GM19099 (cell line): ENCODE results near the gene MAN2B2.

Source experiments
- POLR2A ChIP-seq: IDR thresholded peaks from 3 replicates; pipeline ENCODE4 v1.6.1; 2011; ENCODE audit warnings: low read depth; ENCODE audit not compliant: insufficient read length; ENCODE audit errors: extremely low read depth

Gene MAN2B2

GRCh38 chr4:6556263-6556662 lies 18.7 kb upstream of the MAN2B2 start:
- TF ChIP-seq POLR2A, result no peak

GRCh38 chr4:6557185-6557584 lies 17.8 kb upstream of the MAN2B2 start:
- TF ChIP-seq POLR2A, result no peak

GRCh38 chr4:6557856-6558255 lies 17.1 kb upstream of the MAN2B2 start:
- no peak for TF ChIP-seq POLR2A

- no peak for TF ChIP-seq POLR2A
Observed at GRCh38 chr4:6560416-6561172, 14.4 kb upstream of the MAN2B2 start.

GRCh38 chr4:6561173-6561516 lies 13.8 kb upstream of the MAN2B2 start:
- no peak for TF ChIP-seq POLR2A

- no peak for TF ChIP-seq POLR2A
Observed at GRCh38 chr4:6561706-6562371, 13.2 kb upstream of the MAN2B2 start.

GRCh38 chr4:6562931-6563901 lies 11.8 kb upstream of the MAN2B2 start:
- TF ChIP-seq POLR2A, result no peak

- no peak for TF ChIP-seq POLR2A
Observed at GRCh38 chr4:6563935-6564645, 10.9 kb upstream of the MAN2B2 start.

- TF ChIP-seq POLR2A, result no peak
Observed at GRCh38 chr4:6565691-6566390, 9.1 kb upstream of the MAN2B2 start.

- TF ChIP-seq POLR2A, result no peak
Observed at GRCh38 chr4:6566391-6567190, 8.4 kb upstream of the MAN2B2 start.

- no peak for TF ChIP-seq POLR2A
Observed at GRCh38 chr4:6567218-6567617, 7.8 kb upstream of the MAN2B2 start.

- TF ChIP-seq POLR2A, result no peak
Observed at GRCh38 chr4:6568148-6568547, 6.8 kb upstream of the MAN2B2 start.

- TF ChIP-seq POLR2A, result no peak
Observed at GRCh38 chr4:6568689-6569332, 6.2 kb upstream of the MAN2B2 start.
